ENCODE results near the gene CAMK1D. TPM values are rescaled to one million over a fixed set of nuclear protein-coding genes. Genes with fewer than 3 reads are reported as not detected.

The CAMK1D gene
- total and polyA plus RNA-seq, 2 of the 8 experiments (the other 6 are each of a cell fraction or from before 2014, with no cell fraction given): 3.5 to 10.6 TPM

DNA sequence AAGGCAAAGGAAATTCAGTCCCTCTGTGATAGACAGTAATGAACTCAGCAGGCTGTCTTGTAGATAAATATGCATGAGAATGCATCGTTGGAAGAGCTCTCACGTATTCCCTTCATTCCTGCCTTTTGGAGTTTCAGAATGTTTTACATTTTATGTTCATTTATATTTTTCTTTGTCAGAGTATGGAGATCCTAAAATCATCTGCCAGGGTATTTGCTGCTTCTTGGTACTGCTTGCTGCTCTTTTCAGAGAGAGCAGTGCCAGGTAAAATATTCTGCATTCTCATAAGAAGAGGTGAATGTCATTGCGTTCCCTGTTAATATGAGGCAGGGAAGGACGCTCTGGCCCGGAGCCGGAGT lies 362.0 kb downstream of the CAMK1D start:
- Histone ChIP-seq H2BK12ac (ENCODE audit: low read depth, low read length) (no peak overlapping the region), H3K14ac (ENCODE audit: insufficient read length) (no peak overlapping the region), H3K23me2 (ENCODE audit: low read depth, low read length) (no peaks in the 10 kb centered on the region), H3K27me3 (replicated peaks in 1 of 4; ENCODE audit: control insufficient read depth in 3 of 4, extremely low read depth in 1 of 4, insufficient read depth in 3 of 4, low read length in 3 of 4) (no peaks in the 10 kb centered on the region), H3K27ac (ENCODE audit: low read depth, low read length) (no peak overlapping the region), H4K20me1 (replicated peaks in 1 of 2; ENCODE audit: control insufficient read depth in 1 of 2, insufficient read depth in 2 of 2, low read length in 2 of 2) (no peaks in the 10 kb centered on the region), H3K18ac (ENCODE audit: extremely low read depth, low read length) (no peak overlapping the region), H3K9me3 (ENCODE audit: insufficient read depth in 2 of 2, low read depth in 1 of 2, low read length in 1 of 2) (no peaks in the 10 kb centered on the region), H3K56ac (replicated peaks; ENCODE audit: insufficient read length, low read depth, low read length) (no peak overlapping the region), H3K4me3 (ENCODE audit: extremely low read depth in 1 of 4, insufficient read depth in 2 of 4, low read depth in 3 of 4, low read length in 4 of 4) (no peak overlapping the region), H2AFZ (ENCODE audit: low read length) (no peak overlapping the region), H3K4me2 (ENCODE audit: insufficient read depth in 1 of 2, low read depth in 2 of 2, low read length in 2 of 2) (no peak overlapping the region), H2BK120ac (replicated peaks; ENCODE audit: low read depth, low read length) (no peak overlapping the region), H3K79me2 (ENCODE audit: control insufficient read depth in 1 of 2, insufficient read depth in 2 of 2, low read length in 2 of 2) (no peaks in the 10 kb centered on the region), H3K4me1 (replicated peaks in 1 of 4; ENCODE audit: control insufficient read depth in 3 of 4, insufficient read depth in 4 of 4, low read length in 3 of 4) (peaks cover 2 to 19% (median 6%) of the 10 kb centered on the region in 4 experiments; a peak in 4 of 7 replicates), H3K9ac (replicated peaks in 1 of 4; ENCODE audit: extremely low read depth in 1 of 4, low read depth in 3 of 4, low read length in 3 of 4) (no peak overlapping the region), H2AK5ac (ENCODE audit: low read depth, low read length) (no peak overlapping the region), H3K23ac (ENCODE audit: insufficient read length) (no peak overlapping the region), H3K36me3 (ENCODE audit: control insufficient read depth in 2 of 4, insufficient read depth in 4 of 4, low read length in 3 of 4) (no peaks in the 10 kb centered on the region), H3K79me1 (ENCODE audit: low read depth, low read length) (no peaks in the 10 kb centered on the region), H2BK15ac (ENCODE audit: low read length) (no peak overlapping the region), H4K91ac (replicated peaks; ENCODE audit: insufficient read length, low read length) (no peak overlapping the region), H4K5ac (ENCODE audit: insufficient read length, low read depth, low read length) (no peak overlapping the region), H3K4ac (replicated peaks; ENCODE audit: insufficient read length, low read depth, low read length) (no peak overlapping the region), H2BK5ac (ENCODE audit: low read depth, low read length) (no peak overlapping the region), H4K8ac (ENCODE audit: extremely low read depth, insufficient read depth, low read length) (no peak overlapping the region), H2BK20ac (ENCODE audit: low read length) (no peak overlapping the region)
- DNase-seq (ENCODE audit: low read depth in 1 of 2, low spot score in 2 of 2) (no peak), FAIRE-seq (no peak)
- WGBS, 2 experiments (ENCODE audit: extremely low coverage in 1 of 2, insufficient coverage in 1 of 2, insufficient read length in 1 of 2, insufficient replicate concordance in 2 of 2, low coverage in 1 of 2, low lambda C conversion rate in 2 of 2, missing lambda C conversion rate in 1 of 2): 59% methylated on average over 6 of the region's 6 CpGs; no CpG with 5 or more reads in 1 of the 2 experiments
- CTCF ChIA-PET (ENCODE audit: partially characterized antibody): interaction anchor here (0.6 to 5.3 kb wide), 39 partner anchors 9 to 882 kb away, joined by 3 to 62 read pairs (median 4); no protein-coding TSS in a partner anchor
- POLR2A ChIA-PET (ENCODE audit: partially characterized antibody): interaction anchor here (0.6 kb wide), 1 partner anchor 24 kb away, joined by 3 read pairs; no protein-coding TSS in a partner anchor
- TF ChIP-seq NANOG (IDR thresholded peaks at IDR 0.05; ENCODE audit: insufficient read depth, low read depth, low read length, poor library complexity, severe bottlenecking): no peak
- TF ChIP-seq CBX5 (IDR thresholded peaks at IDR 0.05; ENCODE audit: low read depth, low read length): no peak
- TF ChIP-seq, protein P1, sequence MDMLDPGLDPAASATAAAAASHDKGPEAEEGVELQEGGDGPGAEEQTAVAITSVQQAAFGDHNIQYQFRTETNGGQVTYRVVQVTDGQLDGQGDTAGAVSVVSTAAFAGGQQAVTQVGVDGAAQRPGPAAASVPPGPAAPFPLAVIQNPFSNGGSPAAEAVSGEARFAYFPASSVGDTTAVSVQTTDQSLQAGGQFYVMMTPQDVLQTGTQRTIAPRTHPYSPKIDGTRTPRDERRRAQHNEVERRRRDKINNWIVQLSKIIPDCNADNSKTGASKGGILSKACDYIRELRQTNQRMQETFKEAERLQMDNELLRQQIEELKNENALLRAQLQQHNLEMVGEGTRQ (IDR thresholded peaks at IDR 0.05; ENCODE audit: low read length): no peak
- TF ChIP-seq CREB1 (IDR thresholded peaks at IDR 0.05): no peak
- TF ChIP-seq, protein P2, sequence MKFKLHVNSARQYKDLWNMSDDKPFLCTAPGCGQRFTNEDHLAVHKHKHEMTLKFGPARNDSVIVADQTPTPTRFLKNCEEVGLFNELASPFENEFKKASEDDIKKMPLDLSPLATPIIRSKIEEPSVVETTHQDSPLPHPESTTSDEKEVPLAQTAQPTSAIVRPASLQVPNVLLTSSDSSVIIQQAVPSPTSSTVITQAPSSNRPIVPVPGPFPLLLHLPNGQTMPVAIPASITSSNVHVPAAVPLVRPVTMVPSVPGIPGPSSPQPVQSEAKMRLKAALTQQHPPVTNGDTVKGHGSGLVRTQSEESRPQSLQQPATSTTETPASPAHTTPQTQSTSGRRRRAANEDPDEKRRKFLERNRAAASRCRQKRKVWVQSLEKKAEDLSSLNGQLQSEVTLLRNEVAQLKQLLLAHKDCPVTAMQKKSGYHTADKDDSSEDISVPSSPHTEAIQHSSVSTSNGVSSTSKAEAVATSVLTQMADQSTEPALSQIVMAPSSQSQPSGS (IDR thresholded peaks at IDR 0.05; ENCODE audit: low read length): no peak
- TF ChIP-seq GTF2F1 (IDR thresholded peaks at IDR 0.05; ENCODE audit: borderline replicate concordance, low read depth, low read length): no peak
- TF ChIP-seq MAFK (IDR thresholded peaks at IDR 0.05; ENCODE audit: low read depth, low read length): no peak
- no peak for TF ChIP-seq KDM1A (IDR thresholded peaks at IDR 0.05; ENCODE audit: borderline replicate concordance, low read length)
- TF ChIP-seq HDAC2 (IDR thresholded peaks at IDR 0.05; ENCODE audit: borderline replicate concordance in 1 of 2, low read depth in 2 of 2, low read length in 2 of 2): no peak
- TF ChIP-seq SAP30 (IDR thresholded peaks at IDR 0.05; ENCODE audit: insufficient read depth, insufficient replicate concordance, low read length): no peak
- no peak for TF ChIP-seq POU5F1 (IDR thresholded peaks at IDR 0.05; ENCODE audit: low read depth, low read length)

All from H1 (cell line).